G401 (cell line): Measurements from ENCODE around the gene ZNF512. TPM values are rescaled to one million over a fixed set of nuclear protein-coding genes. Genes with fewer than 3 reads are reported as not detected.
"Not testable (repeated sequence)": the region's sequence is repeated elsewhere in the genome, so short reads cannot be mapped to it uniquely, and the experiment has no call there.

ENCODE experiments used
- DNase-seq: peaks from one replicate; pipeline ENCODE4 v3.0.0-alpha.2; 2015; ENCODE audit warnings: low spot score
- in situ Hi-C: cut with HindIII; loops from 2 replicates; pipeline ENCODE4 v1.10.0; 2016; ENCODE audit warnings: low sequenced_read_pairs, mixed read lengths
- total RNA-seq: library from RNA; depleted of rRNA; stranded (reverse); fragments of >200 nt; shearing (Covaris generic); gene quantifications from 2 replicates; pipeline ENCODE4 v1.2.3, GENCODE V29; 2014

The ZNF512 gene
- total RNA-seq, 1 experiment from 2014 or later = not detected

DNA sequence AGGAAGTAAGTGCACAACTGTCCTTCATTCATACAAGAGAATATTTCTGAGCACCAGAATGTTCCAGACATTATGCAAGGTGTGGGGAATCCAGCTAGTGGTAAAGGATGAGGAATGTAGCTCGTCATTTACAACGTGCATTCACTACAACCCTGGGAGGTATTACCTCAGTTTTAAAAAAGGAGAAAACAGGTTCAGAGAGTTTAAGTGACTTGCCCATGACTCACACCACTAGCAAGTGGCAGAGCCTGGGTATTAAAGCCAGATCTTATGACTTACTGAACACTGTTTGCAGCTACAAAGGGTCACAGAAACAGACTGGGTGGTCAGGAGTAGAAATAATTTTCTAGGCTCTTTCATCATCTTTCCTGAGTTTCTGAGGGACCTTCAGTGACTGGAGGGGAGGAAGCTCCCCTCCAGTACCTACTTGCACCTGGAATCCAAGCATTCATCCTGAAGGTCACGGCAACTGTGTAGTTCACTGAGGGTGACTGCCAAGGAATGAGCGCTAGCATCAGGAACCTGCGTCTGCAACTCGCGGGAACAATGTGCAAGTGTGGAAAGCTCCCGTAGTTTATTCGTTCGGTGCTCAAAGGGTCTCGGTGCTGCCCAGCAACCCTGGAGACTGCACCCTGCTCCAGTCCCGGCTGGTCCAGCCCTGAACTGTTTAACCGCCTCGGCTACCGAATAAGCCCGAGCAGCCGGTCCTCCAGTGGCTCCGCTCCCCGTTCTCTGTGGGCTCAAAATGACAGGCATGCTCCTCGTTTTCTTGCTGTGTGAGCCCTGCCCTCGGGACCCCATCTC, 45.3 kb downstream of the ZNF512 start:
- DNase-seq = no peak
- in situ Hi-C loops = loop anchor here (10.0 kb wide), 1 partner anchor 173 kb away; no protein-coding TSS in a partner anchor

DNA sequence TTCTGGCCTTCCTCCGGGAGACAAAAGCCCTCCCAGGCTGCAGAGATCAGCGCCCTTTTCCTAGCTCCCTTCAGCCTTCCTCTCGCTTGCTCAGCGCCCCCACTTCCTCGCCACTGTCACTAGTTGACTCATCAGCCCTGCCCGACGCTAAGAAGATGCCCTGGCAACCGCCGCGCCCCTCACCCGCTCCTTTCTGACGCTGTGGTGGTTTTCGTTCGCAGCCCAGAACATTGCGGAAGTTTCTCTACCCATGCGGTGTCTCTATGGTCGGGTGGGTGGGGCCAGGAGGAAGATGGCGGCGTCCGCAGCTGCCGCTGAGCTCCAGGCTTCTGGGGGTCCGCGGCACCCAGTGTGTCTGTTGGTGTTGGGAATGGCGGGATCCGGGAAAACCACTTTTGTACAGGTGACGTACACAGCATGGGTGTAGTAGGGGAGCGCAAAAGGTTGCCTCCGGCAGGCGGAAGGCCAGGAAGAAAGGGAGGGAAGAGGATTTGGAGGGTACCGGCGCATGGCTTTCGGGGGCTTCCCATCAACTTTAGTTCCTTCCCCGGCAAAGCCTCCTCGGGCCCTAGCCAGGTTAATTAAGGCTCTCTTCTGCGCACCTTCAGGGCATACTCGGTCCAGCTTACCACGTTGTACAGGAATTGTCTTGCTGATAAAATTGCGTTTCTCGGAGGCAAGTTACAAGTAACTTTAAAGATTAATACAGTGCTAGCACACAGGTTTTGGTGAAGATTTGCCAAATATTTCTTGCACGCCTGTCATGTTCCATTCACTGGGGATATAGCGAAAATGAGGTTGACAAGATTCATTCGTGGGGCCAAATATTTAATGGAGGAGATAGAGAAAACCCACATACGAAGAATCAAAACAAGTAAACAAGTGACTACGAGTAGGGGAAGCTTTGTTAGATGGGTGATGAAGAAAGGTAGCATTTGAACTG, 46.2 kb downstream of the ZNF512 start, which contains the start of the genes CCDC121 and GPN1:
Gene CCDC121, minus strand, starts transcription at position 246 of the 943 bp plus-strand sequence. CDS start 1,213 bp downstream, outside the sequence.
Gene GPN1, plus strand, starts transcription at position 284 of the 943 bp plus-strand sequence. Its CDS starts 9 bp downstream, at position 293.
- in situ Hi-C loops = loop anchor here (10.0 kb wide), 1 partner anchor 174 kb away; no protein-coding TSS in a partner anchor
- DNase-seq = peak; percentile 90

DNA sequence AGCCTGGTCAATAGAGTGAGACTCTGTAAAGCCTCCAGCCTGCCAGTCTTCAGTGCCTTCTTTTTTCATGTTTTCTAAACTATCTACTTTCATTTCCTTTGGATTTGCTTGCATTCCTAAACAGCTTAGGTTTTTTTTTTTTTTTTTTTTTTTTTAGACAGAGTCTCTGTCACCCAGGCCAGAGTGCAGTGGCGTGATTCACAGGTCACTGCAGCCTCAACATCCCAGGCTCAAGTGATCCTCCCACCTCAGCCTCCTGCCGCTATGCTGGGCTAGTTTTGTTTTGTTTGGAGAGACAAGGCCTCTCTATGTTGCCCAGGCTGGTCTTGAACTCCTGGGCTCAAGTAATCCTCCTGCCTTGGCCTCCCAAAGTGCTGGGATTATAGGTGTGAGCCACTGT, 47.4 kb downstream of the ZNF512 start:
- in situ Hi-C loops, DNase-seq: not testable (repeated sequence)

DNA sequence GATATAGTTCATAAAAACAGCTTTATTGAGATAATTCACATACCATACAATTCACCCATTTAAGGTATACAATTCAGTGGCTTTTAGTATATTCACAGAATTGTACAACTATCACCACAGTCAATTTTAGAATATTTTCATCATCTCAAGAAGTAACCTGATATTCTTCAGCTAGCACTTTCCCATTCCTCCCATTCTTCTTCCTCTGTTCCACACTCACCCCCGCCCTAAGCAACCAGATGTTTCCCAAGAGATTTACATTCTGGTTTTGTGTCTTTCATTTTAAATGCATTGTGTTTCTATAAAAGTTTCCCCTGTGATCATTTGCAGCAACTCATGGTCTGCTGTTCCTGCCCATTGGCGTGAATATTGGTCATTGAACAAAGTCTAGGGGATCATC, 51.4 kb downstream of the ZNF512 start:
- in situ Hi-C loops = no loop called here
- no peak for DNase-seq

DNA sequence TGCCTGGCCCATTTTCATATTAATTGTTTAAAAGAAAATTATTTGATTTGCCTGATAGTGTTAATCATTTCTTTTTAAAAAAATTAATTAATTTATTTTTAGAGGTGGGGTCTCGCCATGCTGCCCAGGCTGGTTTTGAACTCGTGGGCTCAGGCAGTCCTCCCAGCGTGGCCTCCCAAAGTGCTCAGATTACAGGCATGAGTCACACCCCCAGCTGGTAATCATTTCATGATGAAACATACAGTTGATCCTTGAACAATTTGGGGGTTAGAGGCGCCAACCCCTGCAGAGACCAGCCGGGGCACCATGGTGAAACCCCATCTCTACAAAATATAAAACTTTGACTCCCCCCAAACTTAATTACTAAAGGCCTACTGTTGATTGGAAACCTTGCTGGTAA, 53.9 kb downstream of the ZNF512 start:
- in situ Hi-C loops = no loop called here
- no peak for DNase-seq

DNA sequence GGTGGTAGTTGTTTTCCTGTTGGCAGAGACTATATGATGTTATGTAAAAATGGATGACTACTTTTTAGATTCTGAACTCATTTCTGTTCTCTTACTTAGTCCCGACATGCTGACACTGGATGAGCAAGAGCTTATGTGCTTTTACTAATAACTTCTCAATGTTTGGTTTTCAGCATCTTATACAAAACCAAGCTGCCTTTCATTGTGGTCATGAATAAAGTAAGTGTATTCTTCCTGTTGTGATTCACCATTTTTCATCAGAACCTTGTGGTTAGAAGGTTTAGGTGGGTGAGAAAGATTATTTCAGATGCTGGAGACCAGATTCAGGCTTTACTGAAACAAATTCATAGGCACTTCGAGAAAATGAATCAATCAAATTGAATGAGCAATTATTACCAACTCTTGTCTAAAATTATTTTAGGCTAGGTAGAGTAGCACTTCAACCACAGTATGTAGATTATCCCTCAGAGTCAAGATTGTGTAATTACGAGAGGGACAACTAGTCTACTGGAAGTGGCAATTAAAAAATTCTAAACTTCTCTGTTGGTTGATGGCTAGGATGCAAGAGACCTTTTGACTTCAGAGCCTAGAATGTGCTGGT, 55.3 kb downstream of the ZNF512 start:
- DNase-seq = no peak
- in situ Hi-C loops = no loop called here

DNA sequence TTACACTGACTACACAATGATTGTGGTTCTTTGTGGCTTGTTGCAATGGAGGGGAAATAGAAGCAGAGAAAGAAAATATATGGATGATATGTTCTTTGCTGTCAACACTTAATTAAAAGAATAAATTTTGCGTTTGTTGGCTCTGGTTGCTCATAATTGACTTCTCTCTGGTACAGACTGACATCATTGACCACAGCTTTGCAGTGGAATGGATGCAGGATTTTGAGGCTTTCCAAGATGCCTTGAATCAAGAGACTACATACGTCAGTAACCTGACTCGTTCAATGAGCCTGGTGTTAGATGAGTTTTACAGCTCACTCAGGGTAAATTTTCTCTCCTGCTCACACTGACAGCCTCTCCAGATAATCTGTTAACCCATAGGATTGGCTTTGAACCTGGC, 55.9 kb downstream of the ZNF512 start:
- DNase-seq = no peak
- in situ Hi-C loops = no loop called here

DNA sequence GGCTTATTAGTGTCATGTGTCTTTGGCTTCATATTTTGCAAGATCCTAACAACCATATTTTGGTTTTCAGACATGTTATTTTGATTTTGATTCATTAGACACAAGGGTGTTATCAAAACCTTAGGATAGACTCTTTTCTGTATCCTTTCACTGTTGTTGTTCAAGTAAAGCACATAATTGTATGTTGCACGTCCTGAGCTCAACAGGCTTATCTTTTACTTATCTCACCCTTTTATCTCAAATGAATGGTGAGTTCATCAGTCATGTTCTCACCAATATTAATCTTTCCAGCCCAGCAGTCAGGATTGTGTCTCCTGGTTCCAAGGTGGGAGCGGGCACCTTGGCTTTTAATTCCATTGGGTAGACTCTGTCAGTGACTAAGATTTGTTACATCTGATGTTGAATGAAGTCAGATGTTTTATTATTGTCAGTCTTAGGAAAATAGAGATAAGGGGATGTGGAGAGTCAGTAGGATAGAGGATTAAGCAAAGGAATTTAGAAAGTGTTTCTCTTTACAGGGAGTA, 57.9 kb downstream of the ZNF512 start:
- DNase-seq = no peak
- in situ Hi-C loops = no loop called here

DNA sequence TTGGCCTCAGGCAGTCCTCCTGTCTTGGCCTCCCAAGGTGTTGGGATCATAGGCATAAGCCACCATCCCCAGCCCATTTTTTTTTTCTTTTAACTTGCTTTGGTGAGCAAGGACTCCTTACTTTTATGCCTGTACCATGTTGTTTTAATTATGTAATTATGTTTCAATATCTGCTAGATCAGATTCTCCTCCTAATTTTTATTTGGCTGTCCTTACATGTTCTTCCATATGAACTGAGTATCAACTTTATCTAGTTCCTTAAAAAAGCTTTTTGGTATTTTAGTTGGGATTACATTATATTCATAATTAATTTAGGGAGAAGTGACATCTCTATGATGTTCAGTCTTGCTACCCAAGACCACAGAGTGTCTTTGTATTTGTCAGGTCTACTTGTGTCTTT, 62.4 kb downstream of the ZNF512 start:
- in situ Hi-C loops = no loop called here
- no peak for DNase-seq

DNA sequence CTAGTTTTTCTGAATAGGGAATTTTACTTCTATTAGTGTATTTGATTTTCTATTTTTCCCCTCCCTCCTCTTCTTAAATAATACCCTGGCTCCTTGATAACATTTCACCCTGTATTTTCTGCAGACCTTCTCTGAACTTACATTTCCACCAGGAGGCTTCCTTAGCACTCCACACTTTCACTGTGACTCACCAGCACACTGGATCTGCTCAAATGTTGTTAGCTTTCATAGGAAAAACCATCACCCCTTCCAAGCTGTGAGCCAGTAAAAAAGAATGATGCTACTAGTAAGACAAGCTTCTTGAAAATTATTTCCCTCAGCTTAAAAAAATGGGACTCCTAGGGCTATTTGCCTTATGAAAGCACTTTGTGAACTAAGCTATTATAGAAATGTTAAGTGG, 64.4 kb downstream of the ZNF512 start:
- in situ Hi-C loops = no loop called here
- DNase-seq = no peak

DNA sequence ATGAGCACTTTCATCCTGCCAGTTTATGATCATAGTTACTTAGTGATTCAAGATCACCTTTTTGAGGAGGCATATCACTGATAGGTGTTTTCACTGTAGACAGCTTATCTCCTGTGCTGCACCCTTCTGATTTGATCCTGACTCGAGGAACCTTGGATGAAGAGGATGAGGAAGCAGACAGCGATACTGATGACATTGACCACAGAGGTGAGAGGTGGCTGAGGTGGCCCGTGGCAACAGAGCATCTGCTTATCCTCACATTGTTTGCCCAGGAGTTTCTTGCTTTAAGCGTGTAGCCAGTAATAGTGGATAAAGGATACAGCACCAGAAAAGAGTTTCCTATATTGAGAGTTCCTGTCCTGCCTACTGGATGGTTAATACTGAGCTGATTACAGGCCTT, 64.9 kb downstream of the ZNF512 start:
- in situ Hi-C loops = no loop called here
- no peak for DNase-seq

DNA sequence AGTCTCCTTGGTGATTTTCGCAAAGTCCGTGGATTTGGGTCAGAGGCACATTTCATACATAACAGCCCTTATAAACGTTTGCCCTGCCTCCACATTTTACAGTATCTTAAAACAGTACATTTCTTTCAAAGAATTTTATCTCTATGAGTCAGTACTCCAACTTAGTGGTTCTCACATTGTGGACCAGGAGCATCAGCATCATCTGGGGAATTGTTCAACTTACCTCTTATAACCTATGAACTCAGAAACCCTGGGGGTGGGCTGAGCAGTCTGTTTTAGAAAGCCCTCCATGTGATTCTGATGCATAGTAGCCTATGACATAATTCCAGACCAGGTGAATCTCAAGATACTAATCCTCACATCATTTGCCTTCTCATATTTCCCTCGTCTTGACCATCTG, 68.2 kb downstream of the ZNF512 start:
- in situ Hi-C loops = no loop called here

DNA sequence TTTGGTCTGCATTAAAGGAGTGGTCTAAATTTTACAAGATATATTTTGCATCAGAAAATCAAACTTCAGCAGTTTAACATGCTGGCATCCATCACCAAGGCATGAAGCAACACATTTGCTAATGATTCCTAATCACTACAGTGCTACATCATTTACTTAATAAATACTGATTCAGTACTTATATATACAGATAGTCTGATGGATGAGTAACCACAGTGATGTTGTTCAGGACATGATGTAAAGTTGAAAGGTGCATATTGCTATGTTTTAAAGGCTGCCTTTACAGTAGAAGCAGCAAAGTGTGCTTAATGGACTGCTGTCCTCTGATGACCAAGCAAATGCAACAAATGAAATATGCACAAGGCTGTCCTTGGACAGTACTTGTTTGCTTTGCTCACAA, 69.5 kb downstream of the ZNF512 start:
- in situ Hi-C loops = no loop called here
- DNase-seq = no peak

More for the DNA sequence above, 68.2 kb downstream of the ZNF512 start:
- no peak for DNase-seq

DNA sequence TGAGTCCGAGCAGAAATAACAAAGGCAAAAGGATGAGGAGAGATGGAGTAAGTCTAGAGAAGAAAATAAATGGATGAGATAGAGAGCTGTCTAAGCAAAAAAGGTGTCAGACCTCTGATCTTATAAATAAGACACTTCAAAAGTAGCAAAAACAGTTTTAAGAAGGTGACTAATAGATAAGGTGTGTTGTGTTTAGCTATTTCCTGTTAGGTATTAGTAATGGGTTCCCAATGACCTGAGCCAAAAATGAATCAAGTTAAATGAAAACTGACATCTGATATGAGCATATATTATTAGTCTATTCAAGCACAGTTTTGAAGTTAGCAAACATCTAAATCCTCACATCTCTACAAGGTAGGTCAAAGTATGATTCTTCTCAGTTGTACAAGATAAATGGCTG, 69.9 kb downstream of the ZNF512 start:
- in situ Hi-C loops = no loop called here
- no peak for DNase-seq

DNA sequence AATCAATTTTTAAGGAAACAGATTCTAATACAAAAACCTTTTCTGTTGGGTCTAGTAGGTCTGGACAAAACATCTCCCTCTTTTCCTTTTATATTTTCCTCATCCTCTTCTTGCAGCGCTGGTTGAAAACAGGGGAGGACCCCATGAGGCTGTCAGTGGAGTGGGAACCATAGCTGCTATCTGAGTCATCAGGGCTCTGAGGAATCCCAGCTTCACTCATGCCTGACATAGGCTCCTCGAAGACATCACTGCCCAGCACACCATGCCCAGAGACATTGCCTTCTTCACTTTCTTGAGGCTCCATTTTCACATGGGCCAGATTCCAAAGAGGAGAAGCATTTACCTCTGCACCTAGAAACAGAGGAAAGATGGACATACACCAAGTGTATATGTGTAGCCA, 70.6 kb downstream of the ZNF512 start:
- in situ Hi-C loops = no loop called here
- no peak for DNase-seq

DNA sequence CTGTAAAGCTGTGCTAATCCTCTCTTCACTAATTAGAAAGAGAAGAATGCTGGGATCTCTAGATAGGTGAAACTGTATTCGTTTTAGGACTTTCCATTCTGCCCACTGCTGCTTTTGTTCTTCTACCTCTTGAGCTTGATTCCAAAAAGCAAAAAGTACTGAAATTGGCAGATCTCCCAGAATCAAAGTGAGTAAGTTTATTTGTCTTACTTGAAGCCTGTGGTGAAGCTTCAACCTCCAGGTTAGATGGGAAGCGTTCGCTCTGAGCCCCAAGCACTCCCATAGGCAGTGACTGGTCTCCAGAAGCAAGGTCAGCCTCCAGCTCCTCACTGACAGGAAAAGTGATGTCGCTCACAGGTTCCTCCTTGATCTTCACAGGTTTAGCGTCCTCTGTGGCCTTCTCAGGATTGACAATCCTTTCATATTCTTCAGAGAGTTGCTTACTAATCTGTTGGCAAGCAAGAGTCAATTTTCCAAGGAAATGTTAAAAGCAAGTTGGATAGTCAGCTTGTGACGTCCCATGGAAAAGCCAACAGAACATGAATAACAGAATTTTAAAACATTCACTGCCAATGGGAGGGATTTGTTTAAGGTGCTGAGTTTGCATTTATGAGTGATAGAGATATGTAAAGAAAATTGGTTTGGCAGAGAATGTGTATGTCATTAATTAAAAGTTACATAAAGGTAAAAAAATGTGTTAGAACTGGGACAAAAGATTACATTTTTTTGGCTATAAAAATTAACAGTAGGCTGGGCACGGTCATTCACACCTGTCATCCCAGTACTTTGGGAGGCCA, 72.5 kb downstream of the ZNF512 start:
- in situ Hi-C loops = no loop called here
- no peak for DNase-seq

DNA sequence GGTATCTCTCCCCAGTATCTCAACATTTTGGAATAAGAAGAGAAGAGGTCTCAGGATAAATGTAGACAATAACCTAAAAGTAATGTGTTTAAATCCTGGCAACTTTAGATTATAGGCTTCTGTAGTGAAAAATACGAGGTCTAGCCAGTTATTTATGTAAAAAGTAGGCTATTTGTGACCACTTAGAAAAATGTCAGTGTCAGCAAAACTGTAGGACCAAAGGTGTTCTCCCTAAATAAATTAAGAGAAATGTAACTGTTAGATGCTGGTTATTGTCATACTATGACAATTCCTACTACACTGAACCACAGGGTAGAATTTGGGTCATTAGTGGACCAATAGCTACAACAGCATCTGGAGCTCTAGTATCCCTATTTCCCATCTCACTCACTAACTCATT, 78.5 kb downstream of the ZNF512 start:
- in situ Hi-C loops = no loop called here
- DNase-seq = no peak

DNA sequence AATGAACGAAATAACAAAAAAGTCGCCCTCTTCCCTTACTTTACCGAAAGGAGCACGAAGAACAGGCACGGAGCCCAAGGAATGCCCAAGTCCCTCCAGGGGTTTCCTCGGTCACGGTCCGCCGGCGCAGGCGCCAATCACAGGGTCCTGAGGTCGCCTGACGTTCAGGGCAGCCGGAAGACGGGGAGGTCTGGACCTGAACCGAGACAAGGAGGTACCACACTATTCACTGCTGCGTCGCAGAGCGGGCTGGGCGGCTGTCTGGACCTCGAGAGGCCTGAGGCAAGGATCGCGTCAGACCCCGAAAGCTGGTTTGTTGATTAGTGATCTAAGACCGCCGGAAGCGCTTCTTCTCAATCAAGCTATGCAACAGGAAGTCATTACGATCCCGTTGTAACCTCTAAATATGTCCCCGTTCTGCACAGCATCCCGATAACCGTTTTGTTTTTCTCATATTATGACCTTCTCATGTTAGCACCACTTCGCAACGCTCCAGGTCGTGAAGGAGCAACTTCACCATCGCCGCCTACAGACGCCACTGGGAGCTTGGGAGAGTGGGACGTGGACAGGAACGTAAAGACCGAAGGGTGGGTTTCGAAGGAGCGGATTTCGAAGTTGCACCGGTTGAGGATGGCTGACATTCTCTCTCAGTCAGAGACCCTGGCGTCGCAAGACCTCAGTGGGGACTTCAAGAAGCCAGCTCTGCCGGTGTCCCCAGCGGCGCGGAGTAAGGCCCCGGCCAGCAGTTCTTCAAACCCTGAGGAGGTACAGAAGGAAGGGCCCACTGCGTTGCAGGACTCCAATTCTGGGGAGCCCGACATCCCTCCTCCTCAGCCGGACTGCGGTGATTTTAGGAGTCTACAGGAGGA, 80.7 kb downstream of the ZNF512 start, which contains the start of the genes SLC4A1AP and SUPT7L:
Gene SLC4A1AP, plus strand, starts transcription at position 605 of the 869 bp plus-strand sequence. Its CDS starts 26 bp downstream, at position 631.
Gene SUPT7L, minus strand, starts transcription at position 330 of the 869 bp plus-strand sequence. CDS start 1,422 bp downstream, outside the sequence.
- in situ Hi-C loops = no loop called here
- peak; percentile 88 for DNase-seq
